GM12878 (cell line): ENCODE results near the gene EHBP1L1. TPM values are rescaled to one million over a fixed set of nuclear protein-coding genes. Genes with fewer than 3 reads are reported as not detected.

Experiments used
- ATAC-seq: fragments of 200-7000 bp; cut with Tn5 transposase; 3 replicates; pipeline ENCODE4 v1.9.1; 2020; ENCODE audit warnings: mild to moderate bottlenecking, moderate library complexity
- BruUV-seq: library from RNA; stranded (reverse); fragments of 400-500 nt; replicated peaks from 2 replicates; lab custom pipeline; 2021; lab: Mats Ljungman, UMichigan
- CTCF ChIA-PET: fragments of 300-600 bp; sonication (Branson Sonifier 250); formaldehyde crosslinking; extraction: SDS; loops from one replicate; lab custom pipeline; 2021; ENCODE audit warnings: inconsistent platforms; lab: Yijun Ruan, JAX
- POLR2A ChIA-PET: fragments of 350-600 bp; formaldehyde crosslinking; extraction: SDS; loops from one replicate; lab custom pipeline; 2021; ENCODE audit warnings: inconsistent platforms; lab: Charles Lee
- RAD21 ChIA-PET: fragments of 300-600 bp; sonication (Branson Sonifier 250); formaldehyde crosslinking; loops from one replicate; lab custom pipeline; 2023; ENCODE audit warnings: antibody characterized with exemption; ENCODE audit not compliant: unreplicated experiment; lab: Charles Lee
- SMC1A ChIA-PET: fragments of 300-600 bp; sonication (Branson Sonifier 250); formaldehyde crosslinking; loops from one replicate; lab custom pipeline; 2023; ENCODE audit not compliant: unreplicated experiment, uncharacterized antibody; lab: Charles Lee
- DNase-seq: peaks from one replicate; pipeline ENCODE4 v3.0.0-alpha.2; 2011; ENCODE audit warnings: low read depth, low spot score
- FAIRE-seq: peaks from 3 replicates; lab custom pipeline; 2011; peaks lifted over from hg19 to GRCh38; lab: Jason Lieb, UNC
- H2AFZ ChIP-seq: 2 replicates; pipeline ENCODE4 v1.6.0; 2011; ENCODE audit warnings: low read depth, low read length, control low read depth; ENCODE audit not compliant: control insufficient read depth
- H3K27ac ChIP-seq: 2 replicates; pipeline ENCODE4 v1.5.1; 2011; ENCODE audit warnings: control low read depth; ENCODE audit not compliant: control insufficient read depth, insufficient read depth
- H3K27me3 ChIP-seq, 2 experiments: replicated peaks in 1 of 2; 2 replicates each; pipeline versions ENCODE4 v1.6.0 to v1.6.1; 2011; ENCODE audit warnings: low read length in 1 of 2; ENCODE audit not compliant: control insufficient read depth in 2 of 2, insufficient read depth in 2 of 2
- H3K36me3 ChIP-seq, 2 experiments: 2 replicates each; pipeline ENCODE4 v1.5.1; 2011; ENCODE audit warnings: low read length in 1 of 2; ENCODE audit not compliant: control insufficient read depth in 2 of 2, insufficient read depth in 2 of 2
- H3K4me1 ChIP-seq: 2 replicates; pipeline ENCODE4 v1.6.1; 2011; ENCODE audit warnings: mild to moderate bottlenecking, low read length, moderate library complexity, mixed read lengths; ENCODE audit not compliant: control insufficient read depth, insufficient read depth
- H3K4me2 ChIP-seq: 2 replicates; pipeline ENCODE4 v1.6.0; 2011; ENCODE audit warnings: control low read depth; ENCODE audit not compliant: control insufficient read depth, insufficient read depth
- H3K4me3 ChIP-seq: fragments of 200-600 bp; sonication (generic); 2 replicates; pipeline ENCODE4 v1.5.1; 2016
- H3K79me2 ChIP-seq: 2 replicates; pipeline ENCODE4 v1.6.0; 2011; ENCODE audit warnings: low read length; ENCODE audit not compliant: control insufficient read depth, insufficient read depth
- H3K9ac ChIP-seq: 2 replicates; pipeline ENCODE4 v1.8.0; 2011; ENCODE audit warnings: low read length, control low read depth, mixed read lengths; ENCODE audit not compliant: control insufficient read depth, insufficient read depth
- H3K9me3 ChIP-seq: replicated peaks from 3 replicates; pipeline ENCODE4 v1.5.1; 2011; ENCODE audit warnings: mild to moderate bottlenecking, low read length; ENCODE audit not compliant: control insufficient read depth, insufficient read depth
- H4K20me1 ChIP-seq: 2 replicates; pipeline ENCODE4 v1.6.0; 2011; ENCODE audit not compliant: control insufficient read depth, insufficient read depth
- CBFB ChIP-seq: IDR thresholded peaks from 2 replicates; pipeline ENCODE4 v1.6.1; 2016; ENCODE audit warnings: antibody characterized with exemption, low read depth
- CBX3 ChIP-seq: fragments of 200-600 bp; sonication (generic); IDR thresholded peaks from 2 replicates; pipeline ENCODE4 v1.6.1; 2016; ENCODE audit warnings: low read depth, borderline replicate concordance
- CREM ChIP-seq: IDR thresholded peaks from 2 replicates; pipeline ENCODE4 v1.6.1; 2014; ENCODE audit warnings: antibody characterized with exemption, low read depth
- EGR1 ChIP-seq, 2 experiments: IDR thresholded peaks; 1 replicate in 1 of 2; 2 replicates in 1 of 2; pipeline ENCODE4 v1.6.1; 2011 to 2012; ENCODE audit warnings: low read depth in 2 of 2, low read length in 2 of 2, borderline replicate concordance in 1 of 2, mild to moderate bottlenecking in 1 of 2, moderate library complexity in 1 of 2
- EZH2 ChIP-seq: IDR thresholded peaks from 2 replicates; pipeline ENCODE4 v1.6.1; 2012; ENCODE audit warnings: low read depth, mild to moderate bottlenecking, control low read depth, inconsistent platforms, low read length, borderline replicate concordance; ENCODE audit not compliant: control insufficient read depth
- MTA2 ChIP-seq: fragments of 450-650 bp; IDR thresholded peaks from 2 replicates; pipeline ENCODE4 v1.6.1; 2016; ENCODE audit warnings: low read depth, mild to moderate bottlenecking, moderate library complexity
- MYB ChIP-seq: fragments of 150-350 bp; IDR thresholded peaks from 2 replicates; pipeline ENCODE4 v1.6.1; 2014; ENCODE audit warnings: mild to moderate bottlenecking, low read depth, low read length, borderline replicate concordance
- MYC ChIP-seq: IDR thresholded peaks from 2 replicates; pipeline ENCODE4 v1.6.1; 2011; ENCODE audit warnings: mild to moderate bottlenecking, low read length, moderate library complexity, inconsistent platforms; ENCODE audit not compliant: insufficient read depth, insufficient replicate concordance, insufficient read length, severe bottlenecking
- POLR2AphosphoS5 ChIP-seq: IDR thresholded peaks from 2 replicates; pipeline ENCODE4 v1.6.1; 2011; ENCODE audit warnings: mild to moderate bottlenecking, low read length, inconsistent platforms
- SREBF1 ChIP-seq: IDR thresholded peaks from 2 replicates; pipeline ENCODE4 v1.6.1; 2012; ENCODE audit warnings: mild to moderate bottlenecking, low read length
- TAF1 ChIP-seq: IDR thresholded peaks from 2 replicates; pipeline ENCODE4 v1.6.1; 2011; ENCODE audit warnings: mild to moderate bottlenecking, low read depth, low read length, borderline replicate concordance
- WGBS: methylation state at CpG from one replicate; pipeline ENCODE4 v1.1.6; 2016; ENCODE audit warnings: low lambda C conversion rate; ENCODE audit not compliant: insufficient replicate concordance, insufficient coverage; ENCODE audit errors: missing lambda C conversion rate; 5-methylcytosine and 5-hydroxymethylcytosine counted together
- in situ Hi-C: fragments of 300-500 bp; cut with MboI; formaldehyde crosslinking; loops from 9 replicates; pipeline ENCODE4 v1.14.3; 2018; ENCODE audit warnings: mixed read lengths
- intact Hi-C: fragments of 100-400 bp; cut with micrococcal nuclease; formaldehyde crosslinking; loops from one replicate; pipeline ENCODE4 v1.14.2; 2022; ENCODE audit not compliant: unreplicated experiment
- polyA plus RNA-seq, 11 experiments: library from polyadenylated mRNA; depleted of rRNA in 4 of 11; unstranded in 6 of 11; stranded (reverse) in 5 of 11; fragments of >200 nt; fragmentation: Nextera tagmentation in 4 of 11; fragmentation: Illumina TruSeq in 1 of 11; extraction: Ambion mirVana in 4 of 11; extraction: Trizol in 1 of 11; gene quantifications; 1 replicate in 1 of 11; 2 replicates in 10 of 11; pipeline versions ENCODE4 v1.2.1 to v1.2.3, GENCODE V29; 2011 to 2016; ENCODE audit warnings: inconsistent platforms in 2 of 11, missing spikeins in 2 of 11, low read depth in 1 of 11
- total RNA-seq, 4 experiments: library from RNA; depleted of rRNA in 3 of 4; stranded (reverse); fragments of >200 nt in 3 of 4; fragmentation: Illumina TruSeq in 1 of 4; extraction: Trizol in 1 of 4; gene quantifications; 2 replicates each; pipeline versions ENCODE4 v1.2.1 to v1.2.3, GENCODE V29; 2013 to 2021
- TF ChIP-seq, protein P1 (sequence below): fragments of 450-650 bp; formaldehyde crosslinking; IDR thresholded peaks from 2 replicates; pipeline ENCODE4 v1.4.0; 2020; ENCODE audit warnings: mild to moderate bottlenecking, moderate library complexity
- TF ChIP-seq, protein P2 (sequence below): IDR thresholded peaks from 2 replicates; pipeline ENCODE4 v1.6.1; 2011; ENCODE audit warnings: low read depth, mild to moderate bottlenecking, low read length, moderate library complexity, borderline replicate concordance; ENCODE audit errors: extremely low read depth
- TF ChIP-seq, protein P3 (sequence below): fragments of 450-650 bp; IDR thresholded peaks from 2 replicates; pipeline ENCODE4 v1.6.1; 2017; ENCODE audit warnings: borderline replicate concordance

EHBP1L1 gene
- total and polyA plus RNA-seq, 10 of the 15 experiments (the other 5 are each of a cell fraction or from before 2014, with no cell fraction given), result 0.06 to 99.4 (median 32.7) TPM

DNA sequence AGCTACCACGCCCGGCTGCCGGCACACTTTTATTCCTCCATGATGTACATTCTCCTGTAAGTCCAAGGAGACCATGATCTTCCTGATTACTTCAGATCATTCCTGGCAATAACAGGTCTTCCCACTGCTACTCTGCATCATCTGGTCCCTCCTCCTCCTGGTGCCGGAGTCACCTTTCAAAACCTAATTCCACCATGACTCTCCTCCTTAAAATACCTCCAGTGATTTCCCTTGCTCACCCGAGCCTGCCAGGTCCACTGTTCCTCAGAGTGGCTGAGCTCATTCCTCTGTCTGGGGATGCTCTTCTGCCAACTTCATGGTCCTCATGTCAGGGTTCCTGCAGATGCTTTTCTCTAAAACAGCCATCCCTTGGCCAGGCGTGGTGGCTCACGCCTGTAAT is 13.8 kb upstream of the EHBP1L1 start:
- RAD21 ChIA-PET, result interaction anchor here (0.7 kb wide), 1 partner anchor 55 kb away, joined by 6 read pairs; no protein-coding TSS in a partner anchor
- ATAC-seq, result no peak
- BruUV-seq, result no TSS peak
- H3K27ac ChIP-seq, result no peak overlapping the region
- in situ Hi-C loops, result no loop called here
- H3K4me1 ChIP-seq, result peaks cover 8% of the 10 kb centered on the region
- TF ChIP-seq MTA2, result no peak
- TF ChIP-seq MYC, result no peak
- TF ChIP-seq, protein P1, sequence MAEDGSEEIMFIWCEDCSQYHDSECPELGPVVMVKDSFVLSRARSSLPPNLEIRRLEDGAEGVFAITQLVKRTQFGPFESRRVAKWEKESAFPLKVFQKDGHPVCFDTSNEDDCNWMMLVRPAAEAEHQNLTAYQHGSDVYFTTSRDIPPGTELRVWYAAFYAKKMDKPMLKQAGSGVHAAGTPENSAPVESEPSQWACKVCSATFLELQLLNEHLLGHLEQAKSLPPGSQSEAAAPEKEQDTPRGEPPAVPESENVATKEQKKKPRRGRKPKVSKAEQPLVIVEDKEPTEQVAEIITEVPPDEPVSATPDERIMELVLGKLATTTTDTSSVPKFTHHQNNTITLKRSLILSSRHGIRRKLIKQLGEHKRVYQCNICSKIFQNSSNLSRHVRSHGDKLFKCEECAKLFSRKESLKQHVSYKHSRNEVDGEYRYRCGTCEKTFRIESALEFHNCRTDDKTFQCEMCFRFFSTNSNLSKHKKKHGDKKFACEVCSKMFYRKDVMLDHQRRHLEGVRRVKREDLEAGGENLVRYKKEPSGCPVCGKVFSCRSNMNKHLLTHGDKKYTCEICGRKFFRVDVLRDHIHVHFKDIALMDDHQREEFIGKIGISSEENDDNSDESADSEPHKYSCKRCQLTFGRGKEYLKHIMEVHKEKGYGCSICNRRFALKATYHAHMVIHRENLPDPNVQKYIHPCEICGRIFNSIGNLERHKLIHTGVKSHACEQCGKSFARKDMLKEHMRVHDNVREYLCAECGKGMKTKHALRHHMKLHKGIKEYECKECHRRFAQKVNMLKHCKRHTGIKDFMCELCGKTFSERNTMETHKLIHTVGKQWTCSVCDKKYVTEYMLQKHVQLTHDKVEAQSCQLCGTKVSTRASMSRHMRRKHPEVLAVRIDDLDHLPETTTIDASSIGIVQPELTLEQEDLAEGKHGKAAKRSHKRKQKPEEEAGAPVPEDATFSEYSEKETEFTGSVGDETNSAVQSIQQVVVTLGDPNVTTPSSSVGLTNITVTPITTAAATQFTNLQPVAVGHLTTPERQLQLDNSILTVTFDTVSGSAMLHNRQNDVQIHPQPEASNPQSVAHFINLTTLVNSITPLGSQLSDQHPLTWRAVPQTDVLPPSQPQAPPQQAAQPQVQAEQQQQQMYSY (CRISPR knock-in tag), result no peak
- TF ChIP-seq, protein P2, sequence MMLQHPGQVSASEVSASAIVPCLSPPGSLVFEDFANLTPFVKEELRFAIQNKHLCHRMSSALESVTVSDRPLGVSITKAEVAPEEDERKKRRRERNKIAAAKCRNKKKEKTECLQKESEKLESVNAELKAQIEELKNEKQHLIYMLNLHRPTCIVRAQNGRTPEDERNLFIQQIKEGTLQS, result no peak
- TF ChIP-seq SREBF1, result no peak
- TF ChIP-seq EGR1 (IDR thresholded peaks at IDR 0.05; ENCODE audit: borderline replicate concordance in 1 of 2, low read depth in 2 of 2, low read length in 2 of 2), result no peak
- no peak for TF ChIP-seq MYB
- no peak for TF ChIP-seq CREM
- TF ChIP-seq TAF1, result no peak
- TF ChIP-seq, protein P3, sequence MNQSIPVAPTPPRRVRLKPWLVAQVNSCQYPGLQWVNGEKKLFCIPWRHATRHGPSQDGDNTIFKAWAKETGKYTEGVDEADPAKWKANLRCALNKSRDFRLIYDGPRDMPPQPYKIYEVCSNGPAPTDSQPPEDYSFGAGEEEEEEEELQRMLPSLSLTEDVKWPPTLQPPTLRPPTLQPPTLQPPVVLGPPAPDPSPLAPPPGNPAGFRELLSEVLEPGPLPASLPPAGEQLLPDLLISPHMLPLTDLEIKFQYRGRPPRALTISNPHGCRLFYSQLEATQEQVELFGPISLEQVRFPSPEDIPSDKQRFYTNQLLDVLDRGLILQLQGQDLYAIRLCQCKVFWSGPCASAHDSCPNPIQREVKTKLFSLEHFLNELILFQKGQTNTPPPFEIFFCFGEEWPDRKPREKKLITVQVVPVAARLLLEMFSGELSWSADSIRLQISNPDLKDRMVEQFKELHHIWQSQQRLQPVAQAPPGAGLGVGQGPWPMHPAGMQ, result no peak
- no peak for TF ChIP-seq POLR2AphosphoS5
- TF ChIP-seq CBX3, result no peak
- TF ChIP-seq CBFB, result no peak
- TF ChIP-seq EZH2, result no peak
- TF ChIP-seq, all 136 proteins: peak for 0
- ChIA-PET CTCF (interaction anchor here (0.6 to 1.5 kb wide), 3 partner anchors 8 to 22 kb away, joined by 3 to 7 read pairs (median 3); partner anchors contain the start of genes FAM89B and ZNRD2), SMC1A (no interaction called here), POLR2A (interaction anchor here (0.6 to 2.0 kb wide), 3 partner anchors 13 to 518 kb away, joined by 5 to 9 read pairs (median 8); no protein-coding TSS in a partner anchor)
- intact Hi-C loops, result no loop called here
- Histone ChIP-seq H2AFZ (no peak overlapping the region), H3K4me2 (no peak overlapping the region), H3K27me3 (no peaks in the 10 kb centered on the region; a peak in 2 of 4 replicates), H3K9me3 (no peaks in the 10 kb centered on the region), H3K36me3 (no peaks in the 10 kb centered on the region), H4K20me1 (no peaks in the 10 kb centered on the region), H3K4me3 (no peak overlapping the region), H3K79me2 (no peaks in the 10 kb centered on the region), H3K9ac (no peak overlapping the region)
- no peak for FAIRE-seq
- DNase-seq, result no peak
- WGBS, result 63% methylated on average over 7 of the region's 7 CpGs
